Liver (tissue), 9 donors: Measurements from ENCODE around the gene HSPG2. TPM values are rescaled to one million over a fixed set of nuclear protein-coding genes. Genes with fewer than 3 reads are reported as not detected.

Experiments used
- DNase-seq: peaks from one replicate; pipeline ENCODE4 v3.0.0-alpha.2; 2017; ENCODE audit warnings: low spot score
- H3K27ac ChIP-seq, 2 donors: one replicate each; pipeline ENCODE4 v1.7.0; 2013; ENCODE audit warnings: inconsistent platforms in 2 of 2, low read length in 2 of 2, control low read depth in 1 of 2, low read depth in 1 of 2, mild to moderate bottlenecking in 1 of 2
- H3K27me3 ChIP-seq, 4 donors: one replicate each; pipeline versions ENCODE4 v1.6.1 to v1.7.0; 2013; ENCODE audit warnings: low read length in 3 of 4, inconsistent platforms in 1 of 4, mild to moderate bottlenecking in 1 of 4, moderate library complexity in 1 of 4; ENCODE audit not compliant: control insufficient read depth in 4 of 4, insufficient read depth in 4 of 4
- H3K36me3 ChIP-seq, 4 donors: one replicate each; pipeline versions ENCODE4 v1.6.1 to v1.7.0; 2013; ENCODE audit warnings: low read length in 3 of 4, mild to moderate bottlenecking in 3 of 4, low read depth in 1 of 4, moderate library complexity in 1 of 4; ENCODE audit not compliant: control insufficient read depth in 4 of 4, insufficient read depth in 3 of 4
- H3K4me1 ChIP-seq, 4 donors: one replicate each; pipeline versions ENCODE4 v1.6.1 to v1.7.0; 2013; ENCODE audit warnings: low read length in 3 of 4, mild to moderate bottlenecking in 3 of 4, moderate library complexity in 1 of 4; ENCODE audit not compliant: control insufficient read depth in 4 of 4, insufficient read depth in 4 of 4
- H3K4me3 ChIP-seq, 3 donors: one replicate each; pipeline versions ENCODE4 v1.6.1 to v1.7.0; 2013; ENCODE audit warnings: low read length in 3 of 3, control low read depth in 1 of 3, low read depth in 1 of 3, mild to moderate bottlenecking in 1 of 3
- H3K9ac ChIP-seq, 2 donors: one replicate each; pipeline ENCODE4 v1.7.0; 2013; ENCODE audit warnings: low read length in 2 of 2, mild to moderate bottlenecking in 2 of 2, moderate library complexity in 2 of 2, control low read depth in 1 of 2, low read depth in 1 of 2
- H3K9me3 ChIP-seq, 4 donors: one replicate each; pipeline versions ENCODE4 v1.6.1 to v1.7.0; 2013; ENCODE audit warnings: low read length in 3 of 4; ENCODE audit not compliant: control insufficient read depth in 4 of 4
- CTCF ChIP-seq: fragments of 150-350 bp; IDR thresholded peaks from 2 replicates; pipeline ENCODE4 v1.5.1; 2017; ENCODE audit warnings: improper control_type of control experiment, low read depth, low read length; ENCODE audit not compliant: missing input control
- FOXA1 ChIP-seq: IDR thresholded peaks from 2 replicates; pipeline ENCODE4 v1.6.1; 2016; ENCODE audit warnings: antibody characterized with exemption
- FOXA2 ChIP-seq: IDR thresholded peaks from 2 replicates; pipeline ENCODE4 v1.6.1; 2016; ENCODE audit warnings: antibody characterized with exemption
- GABPA ChIP-seq, 2 donors: IDR thresholded peaks in 1 of 2; conservative IDR thresholded peaks in 1 of 2; 2 replicates each; pipeline ENCODE4 v1.6.1; 2016; ENCODE audit warnings: antibody characterized with exemption in 2 of 2, mild to moderate bottlenecking in 1 of 2, moderate library complexity in 1 of 2
- HNF4A ChIP-seq, 2 donors: conservative IDR thresholded peaks; 2 replicates each; pipeline ENCODE4 v1.6.1; 2016; ENCODE audit warnings: antibody characterized with exemption in 2 of 2, mild to moderate bottlenecking in 2 of 2
- HNF4G ChIP-seq: IDR thresholded peaks from 2 replicates; pipeline ENCODE4 v1.6.1; 2016; ENCODE audit warnings: antibody characterized with exemption
- JUND ChIP-seq, 2 donors: IDR thresholded peaks; 2 replicates each; pipeline ENCODE4 v1.6.1; 2016; ENCODE audit warnings: antibody characterized with exemption in 2 of 2
- NR2F2 ChIP-seq: IDR thresholded peaks from 2 replicates; pipeline ENCODE4 v1.6.1; 2016; ENCODE audit warnings: antibody characterized with exemption
- RAD21 ChIP-seq, 2 donors: IDR thresholded peaks; 2 replicates each; pipeline ENCODE4 v1.6.1; 2016; ENCODE audit warnings: antibody characterized with exemption in 2 of 2, mild to moderate bottlenecking in 2 of 2
- RXRA ChIP-seq, 2 donors: IDR thresholded peaks; 2 replicates each; pipeline ENCODE4 v1.6.1; 2017 to 2018; ENCODE audit warnings: antibody characterized with exemption in 2 of 2, mild to moderate bottlenecking in 1 of 2
- SP1 ChIP-seq: IDR thresholded peaks from 2 replicates; pipeline ENCODE4 v1.6.1; 2018; ENCODE audit warnings: antibody characterized with exemption, mild to moderate bottlenecking
- YY1 ChIP-seq: IDR thresholded peaks from 2 replicates; pipeline ENCODE4 v1.6.1; 2016; ENCODE audit warnings: antibody characterized with exemption, mild to moderate bottlenecking
- ZBTB33 ChIP-seq: IDR thresholded peaks from 2 replicates; pipeline ENCODE4 v1.6.1; 2016; ENCODE audit warnings: antibody characterized with exemption
- WGBS: extraction: QIAGEN DNeasy Blood & Tissue Kit; methylation state at CpG from one replicate; pipeline ENCODE4 v1.1.7; 2013; 5-methylcytosine and 5-hydroxymethylcytosine counted together
- polyA plus RNA-seq, 2 donors: library from polyadenylated mRNA; stranded (reverse) in 1 of 2; unstranded in 1 of 2; fragments of 200-250 nt in 1 of 2; fragments of >200 nt in 1 of 2; fragmentation: Nextera tagmentation in 1 of 2; extraction: Ambion mirVana in 1 of 2; gene quantifications; one replicate each; pipeline versions ENCODE4 v1.2.1 to v1.2.3, GENCODE V29; 2013 to 2015
- total RNA-seq, 2 donors: library from RNA; depleted of rRNA; stranded (reverse); fragments of >200 nt; gene quantifications; one replicate each; pipeline ENCODE4 v1.2.3, GENCODE V29; 2014
- TF ChIP-seq, protein P1 (sequence below): IDR thresholded peaks from 2 replicates; pipeline ENCODE4 v1.6.1; 2016; ENCODE audit warnings: antibody characterized with exemption, mild to moderate bottlenecking
- TF ChIP-seq, protein P2 (sequence below): IDR thresholded peaks from 2 replicates; pipeline ENCODE4 v1.6.1; 2016; ENCODE audit warnings: antibody characterized with exemption
- TF ChIP-seq, protein P3 (sequence below): IDR thresholded peaks from 2 replicates; pipeline ENCODE4 v1.6.1; 2016; ENCODE audit warnings: antibody characterized with exemption
- donor health status: healthy.
- donor health status: healthy.
- donor health status: healthy.
- donor health status: healthy.
- donor health status: healthy.

Gene HSPG2
- total and polyA plus RNA-seq, 4 donors, result 5.6 to 43.9 (median 23.9) TPM

GRCh38 chr1:21833392-21833976 lies 103.6 kb downstream of the HSPG2 start:
- Histone ChIP-seq H3K9me3 (peaks cover 0 to 7% (median 2%) of the 10 kb centered on the region in 4 donors), H3K27ac (no peak overlapping the region), H3K4me1 (no peaks in the 10 kb centered on the region), H3K4me3 (no peak overlapping the region), H3K9ac (no peak overlapping the region), H3K36me3 (peaks cover 0 to 22% (median 6%) of the 10 kb centered on the region in 4 donors), H3K27me3 (no peaks in the 10 kb centered on the region)
- TF ChIP-seq, protein P1, sequence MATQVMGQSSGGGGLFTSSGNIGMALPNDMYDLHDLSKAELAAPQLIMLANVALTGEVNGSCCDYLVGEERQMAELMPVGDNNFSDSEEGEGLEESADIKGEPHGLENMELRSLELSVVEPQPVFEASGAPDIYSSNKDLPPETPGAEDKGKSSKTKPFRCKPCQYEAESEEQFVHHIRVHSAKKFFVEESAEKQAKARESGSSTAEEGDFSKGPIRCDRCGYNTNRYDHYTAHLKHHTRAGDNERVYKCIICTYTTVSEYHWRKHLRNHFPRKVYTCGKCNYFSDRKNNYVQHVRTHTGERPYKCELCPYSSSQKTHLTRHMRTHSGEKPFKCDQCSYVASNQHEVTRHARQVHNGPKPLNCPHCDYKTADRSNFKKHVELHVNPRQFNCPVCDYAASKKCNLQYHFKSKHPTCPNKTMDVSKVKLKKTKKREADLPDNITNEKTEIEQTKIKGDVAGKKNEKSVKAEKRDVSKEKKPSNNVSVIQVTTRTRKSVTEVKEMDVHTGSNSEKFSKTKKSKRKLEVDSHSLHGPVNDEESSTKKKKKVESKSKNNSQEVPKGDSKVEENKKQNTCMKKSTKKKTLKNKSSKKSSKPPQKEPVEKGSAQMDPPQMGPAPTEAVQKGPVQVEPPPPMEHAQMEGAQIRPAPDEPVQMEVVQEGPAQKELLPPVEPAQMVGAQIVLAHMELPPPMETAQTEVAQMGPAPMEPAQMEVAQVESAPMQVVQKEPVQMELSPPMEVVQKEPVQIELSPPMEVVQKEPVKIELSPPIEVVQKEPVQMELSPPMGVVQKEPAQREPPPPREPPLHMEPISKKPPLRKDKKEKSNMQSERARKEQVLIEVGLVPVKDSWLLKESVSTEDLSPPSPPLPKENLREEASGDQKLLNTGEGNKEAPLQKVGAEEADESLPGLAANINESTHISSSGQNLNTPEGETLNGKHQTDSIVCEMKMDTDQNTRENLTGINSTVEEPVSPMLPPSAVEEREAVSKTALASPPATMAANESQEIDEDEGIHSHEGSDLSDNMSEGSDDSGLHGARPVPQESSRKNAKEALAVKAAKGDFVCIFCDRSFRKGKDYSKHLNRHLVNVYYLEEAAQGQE, result no peak
- TF ChIP-seq CTCF, result no peak
- TF ChIP-seq FOXA2, result no peak
- TF ChIP-seq FOXA1, result no peak
- TF ChIP-seq HNF4A (conservative IDR thresholded peaks at IDR 0.05), result no peak
- no peak for TF ChIP-seq ZBTB33
- TF ChIP-seq YY1, result no peak
- TF ChIP-seq, protein P2, sequence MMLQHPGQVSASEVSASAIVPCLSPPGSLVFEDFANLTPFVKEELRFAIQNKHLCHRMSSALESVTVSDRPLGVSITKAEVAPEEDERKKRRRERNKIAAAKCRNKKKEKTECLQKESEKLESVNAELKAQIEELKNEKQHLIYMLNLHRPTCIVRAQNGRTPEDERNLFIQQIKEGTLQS, result no peak
- TF ChIP-seq RAD21 (IDR thresholded peaks at IDR 0.05), result no peak
- TF ChIP-seq NR2F2, result no peak
- no peak for TF ChIP-seq RXRA (IDR thresholded peaks at IDR 0.05)
- TF ChIP-seq JUND (IDR thresholded peaks at IDR 0.05), result no peak
- TF ChIP-seq SP1, result no peak
- 90% methylated on average over 11 of the region's 11 CpGs for WGBS
- DNase-seq, result no peak

GRCh38 chr1:21831454-21831970 lies 105.6 kb downstream of the HSPG2 start:
- Histone ChIP-seq H3K4me1 (no peaks in the 10 kb centered on the region), H3K27ac (no peak overlapping the region), H3K9me3 (peaks cover 0 to 7% (median 2%) of the 10 kb centered on the region in 4 donors), H3K27me3 (no peaks in the 10 kb centered on the region), H3K36me3 (peaks cover 0 to 18% (median 6%) of the 10 kb centered on the region in 4 donors), H3K4me3 (no peak overlapping the region), H3K9ac (no peak overlapping the region)
- WGBS, result 94% methylated on average over 14 of the region's 14 CpGs
- DNase-seq, result no peak
- TF ChIP-seq NR2F2 (no peak), SP1 (no peak), RAD21 (IDR thresholded peaks at IDR 0.05) (no peak), RXRA (IDR thresholded peaks at IDR 0.05) (no peak), GABPA (IDR thresholded peaks at IDR 0.05 in 1 of 2, conservative IDR thresholded peaks at IDR 0.05 in 1 of 2) (no peak), HNF4G (no peak), HNF4A (conservative IDR thresholded peaks at IDR 0.05) (no peak), ZBTB33 (no peak)
- TF ChIP-seq, protein P3, sequence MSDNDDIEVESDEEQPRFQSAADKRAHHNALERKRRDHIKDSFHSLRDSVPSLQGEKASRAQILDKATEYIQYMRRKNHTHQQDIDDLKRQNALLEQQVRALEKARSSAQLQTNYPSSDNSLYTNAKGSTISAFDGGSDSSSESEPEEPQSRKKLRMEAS, result no peak
- TF ChIP-seq, protein P1, result no peak
- TF ChIP-seq, protein P2, result no peak
